ENCODE measurements around the gene TMEM88. TPM values are rescaled to one million over a fixed set of nuclear protein-coding genes. Genes with fewer than 3 reads are reported as not detected.
"Not testable (repeated sequence)": the region's sequence is repeated elsewhere in the genome, so short reads cannot be mapped to it uniquely, and the experiment has no call there.

TMEM88 gene
- 10 to 100 TPM in 3 of 4 donors, 1 to 10 TPM in 1; 6.5 to 41.6 (median 29.6) TPM for total RNA-seq

- no peaks in the 10 kb centered on the region for H3K27me3 ChIP-seq
- 53 to 61% methylated on average over 5 to 17 of the region's 57 CpGs for WGBS, 2 donors (ENCODE audit: low coverage in 1 of 2)
- no peaks in the 10 kb centered on the region for H3K9me3 ChIP-seq
- H3K36me3 ChIP-seq = peaks cover 0 to 51% of the 10 kb centered on the region in 2 donors
- ATAC-seq = no peak
- peak within 1 kb of the TSS in 1 of 2 donors; percentile 57 for H3K4me3 ChIP-seq
- H3K27ac ChIP-seq = peak within 1 kb of the TSS in 3 of 4 donors; percentile 88 to 96 (median 95)
- H3K4me1 ChIP-seq = peaks cover 3 to 66% (median 27%) of the 10 kb centered on the region in 3 donors
- TF ChIP-seq POLR2AphosphoS5 (IDR thresholded peaks at IDR 0.05) = no peak
- TF ChIP-seq EP300 (IDR thresholded peaks at IDR 0.05) = no peak
- TF ChIP-seq POLR2A (IDR thresholded peaks at IDR 0.05) = no peak
- TF ChIP-seq CTCF (IDR thresholded peaks at IDR 0.05) = no peak
These were observed at the start of gene TMEM88 for GRCh38 chr17:7854851-7855659. TMEM88 (plus strand) TSS chr17:7855066; CDS start chr17:7855075, 9 bp downstream.

- Histone ChIP-seq H3K4me3 (no peak overlapping the region), H3K36me3 (no peaks in the 10 kb centered on the region), H3K9me3 (no peaks in the 10 kb centered on the region), H3K4me1 (no peaks in the 10 kb centered on the region), H3K27ac (no peak overlapping the region), H3K27me3 (peaks cover 46% of the 10 kb centered on the region)
- no peak for ATAC-seq
- WGBS, 2 donors (ENCODE audit: low coverage in 1 of 2) = 50 to 92% methylated on average over 3 of the region's 6 CpGs
- no peak for TF ChIP-seq CTCF (IDR thresholded peaks at IDR 0.05)
- TF ChIP-seq EP300 (IDR thresholded peaks at IDR 0.05) = no peak
- no peak for TF ChIP-seq POLR2AphosphoS5 (IDR thresholded peaks at IDR 0.05)
- TF ChIP-seq POLR2A (IDR thresholded peaks at IDR 0.05) = no peak
These were observed 48.3 kb upstream of the TMEM88 start for GRCh38 chr17:7806587-7806986.

- H3K36me3 ChIP-seq = no peaks in the 10 kb centered on the region
- H3K27me3 ChIP-seq = peaks cover 40% of the 10 kb centered on the region
- no peak for ATAC-seq
- TF ChIP-seq EP300 (IDR thresholded peaks at IDR 0.05) (no peak), CTCF (IDR thresholded peaks at IDR 0.05) (no peak), POLR2A (IDR thresholded peaks at IDR 0.05) (no peak), POLR2AphosphoS5 (IDR thresholded peaks at IDR 0.05) (no peak)
- no peaks in the 10 kb centered on the region for H3K4me1 ChIP-seq
- H3K27ac ChIP-seq = no peak overlapping the region
- 77 to 89% methylated on average over 4 to 5 of the region's 21 CpGs for WGBS, 2 donors (ENCODE audit: low coverage in 1 of 2)
- H3K9me3 ChIP-seq = no peaks in the 10 kb centered on the region
- H3K4me3 ChIP-seq = no peak overlapping the region
These were observed 47.7 kb upstream of the TMEM88 start for GRCh38 chr17:7807206-7807605.

GRCh38 chr17:7809086-7809790 is 45.6 kb upstream of the TMEM88 start:
- TF ChIP-seq CTCF (IDR thresholded peaks at IDR 0.05) = no peak
- TF ChIP-seq EP300 (IDR thresholded peaks at IDR 0.05) = no peak
- TF ChIP-seq POLR2A (IDR thresholded peaks at IDR 0.05) = no peak
- TF ChIP-seq POLR2AphosphoS5 (IDR thresholded peaks at IDR 0.05) = no peak
- no peak for ATAC-seq
- Histone ChIP-seq H3K4me3 (no peak overlapping the region), H3K36me3 (no peaks in the 10 kb centered on the region), H3K27ac (no peak overlapping the region), H3K9me3 (no peaks in the 10 kb centered on the region), H3K27me3 (peaks cover 37% of the 10 kb centered on the region), H3K4me1 (no peaks in the 10 kb centered on the region)
- 6 to 72% methylated on average over 2 to 11 of the region's 11 CpGs for WGBS, 2 donors (ENCODE audit: low coverage in 1 of 2)

GRCh38 chr17:7809791-7810343 is 45.0 kb upstream of the TMEM88 start:
- not testable (repeated sequence) for H3K36me3 ChIP-seq, H3K4me3 ChIP-seq, H3K27ac ChIP-seq, ATAC-seq, H3K4me1 ChIP-seq, H3K9me3 ChIP-seq
- 72 to 73% methylated on average over 4 to 7 of the region's 9 CpGs for WGBS, 2 donors (ENCODE audit: low coverage in 1 of 2)
- peaks cover 37% of the 10 kb centered on the region for H3K27me3 ChIP-seq

All from gastroesophageal sphincter (tissue), 4 donors.